Gastrocnemius medialis (tissue), 4 donors: ENCODE results near the gene PDGFC.

Source experiments
- POLR2A ChIP-seq, 2 donors: fragments of 450-650 bp; IDR thresholded peaks; one replicate each; pipeline ENCODE4 v1.6.1; 2017; ENCODE audit warnings: antibody characterized with exemption in 2 of 2, mild to moderate bottlenecking in 2 of 2, moderate library complexity in 2 of 2
- TF ChIP-seq, protein P1 (sequence below), 5 experiments: fragments of 450-650 bp in 3 of 5; fragments of 200-600 bp in 2 of 5; sonication (generic) in 2 of 5; IDR thresholded peaks in 4 of 5; conservative IDR thresholded peaks in 1 of 5; 1 replicate in 4 of 5; 2 replicates in 1 of 5; pipeline ENCODE4 v1.5.1; 2016 to 2019; ENCODE audit warnings: antibody characterized with exemption in 5 of 5, mild to moderate bottlenecking in 3 of 5, moderate library complexity in 3 of 5

DNA sequence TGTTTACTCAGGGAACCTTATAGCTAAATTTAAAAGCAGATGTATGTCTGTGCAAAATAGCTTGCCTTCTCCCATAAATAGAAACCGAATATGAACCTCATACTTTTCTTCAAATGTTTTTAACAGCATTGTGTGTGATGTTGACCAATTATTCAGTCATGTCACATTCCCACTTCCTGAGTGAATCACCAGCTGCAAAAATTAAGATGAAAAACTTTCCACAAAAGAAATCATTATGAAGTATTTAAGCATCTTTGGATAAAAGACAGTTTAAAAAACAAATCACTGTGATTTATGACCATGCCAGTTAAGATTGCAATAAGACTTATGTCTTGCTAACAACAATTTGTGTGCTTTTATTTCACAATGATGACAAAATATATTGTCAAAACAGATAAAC, 220.1 kb downstream of the PDGFC start:
- TF ChIP-seq, protein P1, sequence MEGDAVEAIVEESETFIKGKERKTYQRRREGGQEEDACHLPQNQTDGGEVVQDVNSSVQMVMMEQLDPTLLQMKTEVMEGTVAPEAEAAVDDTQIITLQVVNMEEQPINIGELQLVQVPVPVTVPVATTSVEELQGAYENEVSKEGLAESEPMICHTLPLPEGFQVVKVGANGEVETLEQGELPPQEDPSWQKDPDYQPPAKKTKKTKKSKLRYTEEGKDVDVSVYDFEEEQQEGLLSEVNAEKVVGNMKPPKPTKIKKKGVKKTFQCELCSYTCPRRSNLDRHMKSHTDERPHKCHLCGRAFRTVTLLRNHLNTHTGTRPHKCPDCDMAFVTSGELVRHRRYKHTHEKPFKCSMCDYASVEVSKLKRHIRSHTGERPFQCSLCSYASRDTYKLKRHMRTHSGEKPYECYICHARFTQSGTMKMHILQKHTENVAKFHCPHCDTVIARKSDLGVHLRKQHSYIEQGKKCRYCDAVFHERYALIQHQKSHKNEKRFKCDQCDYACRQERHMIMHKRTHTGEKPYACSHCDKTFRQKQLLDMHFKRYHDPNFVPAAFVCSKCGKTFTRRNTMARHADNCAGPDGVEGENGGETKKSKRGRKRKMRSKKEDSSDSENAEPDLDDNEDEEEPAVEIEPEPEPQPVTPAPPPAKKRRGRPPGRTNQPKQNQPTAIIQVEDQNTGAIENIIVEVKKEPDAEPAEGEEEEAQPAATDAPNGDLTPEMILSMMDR (IDR thresholded peaks at IDR 0.05 in 4 of 5, conservative IDR thresholded peaks at IDR 0.05 in 1 of 5) = no peak
- TF ChIP-seq POLR2A (IDR thresholded peaks at IDR 0.05) = no peak
